Neural cell (in vitro differentiated cells): Measurements from ENCODE around the gene FBXO8.

ENCODE experiments used
- EP300 ChIP-seq: fragments of 450-650 bp; conservative IDR thresholded peaks from 2 replicates; pipeline ENCODE4 v1.6.1; 2014; ENCODE audit warnings: antibody characterized with exemption, mild to moderate bottlenecking, moderate library complexity; ENCODE audit not compliant: poor library complexity, severe bottlenecking
- EZH2 ChIP-seq: fragments of 200-600, 300-800 bp; shearing (Covaris generic), sonication (generic); IDR thresholded peaks from 2 replicates; pipeline ENCODE4 v1.6.1; 2014; ENCODE audit warnings: antibody characterized with exemption, low read length, borderline replicate concordance, mild to moderate bottlenecking; ENCODE audit not compliant: insufficient read depth, poor library complexity, severe bottlenecking
- POLR2AphosphoS5 ChIP-seq: IDR thresholded peaks from 2 replicates; pipeline ENCODE4 v1.6.1; 2012
- RAD21 ChIP-seq: fragments of 450-650 bp; conservative IDR thresholded peaks from 2 replicates; pipeline ENCODE4 v1.6.1; 2014; ENCODE audit warnings: antibody characterized with exemption, mild to moderate bottlenecking, moderate library complexity
- TAF1 ChIP-seq: IDR thresholded peaks from 2 replicates; pipeline ENCODE4 v1.6.1; 2012; ENCODE audit warnings: low read depth
- TF ChIP-seq, protein P1 (sequence below): fragments of 450-650 bp; IDR thresholded peaks from 2 replicates; pipeline ENCODE4 v1.5.1; 2014; ENCODE audit warnings: antibody characterized with exemption, mild to moderate bottlenecking, moderate library complexity; ENCODE audit not compliant: poor library complexity, severe bottlenecking
- TF ChIP-seq, protein P2 (sequence below): IDR thresholded peaks from 2 replicates; pipeline ENCODE4 v1.6.1; 2012; ENCODE audit warnings: borderline replicate concordance

DNA sequence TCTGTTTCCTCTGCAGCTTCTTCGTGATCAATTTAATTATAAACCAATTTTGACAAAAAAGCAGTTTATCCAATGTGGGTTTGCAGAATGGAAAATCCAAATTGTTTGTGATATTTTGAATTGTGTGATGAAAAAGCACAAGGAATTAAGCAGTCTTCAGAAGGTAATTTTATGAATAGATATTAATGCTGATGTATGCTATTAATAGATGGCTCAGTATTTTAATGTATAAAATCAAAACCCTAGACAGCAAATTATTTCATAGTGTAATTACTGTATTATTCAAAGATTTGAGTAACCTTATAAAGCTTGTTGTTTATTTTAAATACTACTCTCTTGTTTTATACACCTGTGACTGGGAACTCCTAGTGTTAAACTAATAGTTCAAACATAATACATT, 20.2 kb upstream of the FBXO8 start:
- TF ChIP-seq, protein P1, sequence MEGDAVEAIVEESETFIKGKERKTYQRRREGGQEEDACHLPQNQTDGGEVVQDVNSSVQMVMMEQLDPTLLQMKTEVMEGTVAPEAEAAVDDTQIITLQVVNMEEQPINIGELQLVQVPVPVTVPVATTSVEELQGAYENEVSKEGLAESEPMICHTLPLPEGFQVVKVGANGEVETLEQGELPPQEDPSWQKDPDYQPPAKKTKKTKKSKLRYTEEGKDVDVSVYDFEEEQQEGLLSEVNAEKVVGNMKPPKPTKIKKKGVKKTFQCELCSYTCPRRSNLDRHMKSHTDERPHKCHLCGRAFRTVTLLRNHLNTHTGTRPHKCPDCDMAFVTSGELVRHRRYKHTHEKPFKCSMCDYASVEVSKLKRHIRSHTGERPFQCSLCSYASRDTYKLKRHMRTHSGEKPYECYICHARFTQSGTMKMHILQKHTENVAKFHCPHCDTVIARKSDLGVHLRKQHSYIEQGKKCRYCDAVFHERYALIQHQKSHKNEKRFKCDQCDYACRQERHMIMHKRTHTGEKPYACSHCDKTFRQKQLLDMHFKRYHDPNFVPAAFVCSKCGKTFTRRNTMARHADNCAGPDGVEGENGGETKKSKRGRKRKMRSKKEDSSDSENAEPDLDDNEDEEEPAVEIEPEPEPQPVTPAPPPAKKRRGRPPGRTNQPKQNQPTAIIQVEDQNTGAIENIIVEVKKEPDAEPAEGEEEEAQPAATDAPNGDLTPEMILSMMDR: no peak
- TF ChIP-seq TAF1 (no peak), EP300 (no peak), POLR2AphosphoS5 (no peak), EZH2 (no peak), RAD21 (no peak)
- TF ChIP-seq, protein P2, sequence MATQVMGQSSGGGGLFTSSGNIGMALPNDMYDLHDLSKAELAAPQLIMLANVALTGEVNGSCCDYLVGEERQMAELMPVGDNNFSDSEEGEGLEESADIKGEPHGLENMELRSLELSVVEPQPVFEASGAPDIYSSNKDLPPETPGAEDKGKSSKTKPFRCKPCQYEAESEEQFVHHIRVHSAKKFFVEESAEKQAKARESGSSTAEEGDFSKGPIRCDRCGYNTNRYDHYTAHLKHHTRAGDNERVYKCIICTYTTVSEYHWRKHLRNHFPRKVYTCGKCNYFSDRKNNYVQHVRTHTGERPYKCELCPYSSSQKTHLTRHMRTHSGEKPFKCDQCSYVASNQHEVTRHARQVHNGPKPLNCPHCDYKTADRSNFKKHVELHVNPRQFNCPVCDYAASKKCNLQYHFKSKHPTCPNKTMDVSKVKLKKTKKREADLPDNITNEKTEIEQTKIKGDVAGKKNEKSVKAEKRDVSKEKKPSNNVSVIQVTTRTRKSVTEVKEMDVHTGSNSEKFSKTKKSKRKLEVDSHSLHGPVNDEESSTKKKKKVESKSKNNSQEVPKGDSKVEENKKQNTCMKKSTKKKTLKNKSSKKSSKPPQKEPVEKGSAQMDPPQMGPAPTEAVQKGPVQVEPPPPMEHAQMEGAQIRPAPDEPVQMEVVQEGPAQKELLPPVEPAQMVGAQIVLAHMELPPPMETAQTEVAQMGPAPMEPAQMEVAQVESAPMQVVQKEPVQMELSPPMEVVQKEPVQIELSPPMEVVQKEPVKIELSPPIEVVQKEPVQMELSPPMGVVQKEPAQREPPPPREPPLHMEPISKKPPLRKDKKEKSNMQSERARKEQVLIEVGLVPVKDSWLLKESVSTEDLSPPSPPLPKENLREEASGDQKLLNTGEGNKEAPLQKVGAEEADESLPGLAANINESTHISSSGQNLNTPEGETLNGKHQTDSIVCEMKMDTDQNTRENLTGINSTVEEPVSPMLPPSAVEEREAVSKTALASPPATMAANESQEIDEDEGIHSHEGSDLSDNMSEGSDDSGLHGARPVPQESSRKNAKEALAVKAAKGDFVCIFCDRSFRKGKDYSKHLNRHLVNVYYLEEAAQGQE: no peak
